ENCODE data around the gene PNPLA1. TPM values are rescaled to one million over a fixed set of nuclear protein-coding genes. Genes with fewer than 3 reads are reported as not detected.

PNPLA1 gene
- total RNA-seq, 1 donor = under 0.01 TPM

DNA sequence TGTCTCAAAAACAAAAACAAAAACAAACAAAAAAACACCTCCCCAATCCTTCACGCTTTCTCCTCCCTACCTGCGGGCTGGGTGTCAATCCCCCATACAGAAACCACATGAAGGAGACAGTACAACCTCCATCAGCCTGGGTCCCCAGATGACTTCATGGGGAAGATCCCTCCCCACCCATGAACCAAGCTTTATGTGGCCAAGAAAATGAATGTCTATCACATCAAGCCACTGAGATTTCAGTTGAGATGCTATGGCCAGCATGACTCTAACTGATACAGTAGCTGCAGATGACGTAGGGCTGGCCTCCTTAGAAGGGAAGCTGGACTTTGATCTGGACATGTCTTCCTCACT, 88.0 kb downstream of the PNPLA1 start:
- no peak overlapping the region for H2AFZ ChIP-seq (ENCODE audit: low read length)
- H4K20me1 ChIP-seq (ENCODE audit: insufficient read depth, low read length) = no peaks in the 10 kb centered on the region
- H3K4me2 ChIP-seq (ENCODE audit: insufficient read depth, low read length) = peak overlapping the region; percentile 19
- no peaks in the 10 kb centered on the region for H3K36me3 ChIP-seq (ENCODE audit: insufficient read depth, low read length)
- no peaks in the 10 kb centered on the region for H3K79me2 ChIP-seq (ENCODE audit: insufficient read depth, low read length)
- no peak overlapping the region for H3K4me3 ChIP-seq (ENCODE audit: insufficient read depth, low read length)
- H3K27ac ChIP-seq (ENCODE audit: low read depth, low read length) = peak overlapping the region; percentile 70
- DNase-seq (ENCODE audit: insufficient read length, low spot score, missing footprints) = peak; percentile 48
- no peaks in the 10 kb centered on the region for H3K27me3 ChIP-seq (ENCODE audit: insufficient read depth, low read length)
- H3K4me1 ChIP-seq (ENCODE audit: insufficient read depth, low read length) = peaks cover 37% of the 10 kb centered on the region
- TF ChIP-seq, protein P1, sequence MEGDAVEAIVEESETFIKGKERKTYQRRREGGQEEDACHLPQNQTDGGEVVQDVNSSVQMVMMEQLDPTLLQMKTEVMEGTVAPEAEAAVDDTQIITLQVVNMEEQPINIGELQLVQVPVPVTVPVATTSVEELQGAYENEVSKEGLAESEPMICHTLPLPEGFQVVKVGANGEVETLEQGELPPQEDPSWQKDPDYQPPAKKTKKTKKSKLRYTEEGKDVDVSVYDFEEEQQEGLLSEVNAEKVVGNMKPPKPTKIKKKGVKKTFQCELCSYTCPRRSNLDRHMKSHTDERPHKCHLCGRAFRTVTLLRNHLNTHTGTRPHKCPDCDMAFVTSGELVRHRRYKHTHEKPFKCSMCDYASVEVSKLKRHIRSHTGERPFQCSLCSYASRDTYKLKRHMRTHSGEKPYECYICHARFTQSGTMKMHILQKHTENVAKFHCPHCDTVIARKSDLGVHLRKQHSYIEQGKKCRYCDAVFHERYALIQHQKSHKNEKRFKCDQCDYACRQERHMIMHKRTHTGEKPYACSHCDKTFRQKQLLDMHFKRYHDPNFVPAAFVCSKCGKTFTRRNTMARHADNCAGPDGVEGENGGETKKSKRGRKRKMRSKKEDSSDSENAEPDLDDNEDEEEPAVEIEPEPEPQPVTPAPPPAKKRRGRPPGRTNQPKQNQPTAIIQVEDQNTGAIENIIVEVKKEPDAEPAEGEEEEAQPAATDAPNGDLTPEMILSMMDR (IDR thresholded peaks at IDR 0.05; ENCODE audit: extremely low read depth, low read depth, low read length) = no peak
- H3K9me3 ChIP-seq (ENCODE audit: low read depth, low read length) = no peaks in the 10 kb centered on the region

Other genes starting within 250 kb of the PNPLA1 start
- gene SLC26A8, start 245.4 kb upstream of the PNPLA1 start, total RNA-seq = under 0.01 TPM in 1 of 2 replicates, not detected in the other
- gene MAPK14, start 242.3 kb upstream of the PNPLA1 start, total RNA-seq = 86.0 and 90.5 TPM in 2 replicates
- gene MAPK13, start 139.5 kb upstream of the PNPLA1 start, total RNA-seq = 4.3 and 6.8 TPM in 2 replicates
- gene BRPF3, start 73.3 kb upstream of the PNPLA1 start, total RNA-seq = 17.7 and 18.8 TPM in 2 replicates
- not detected in 2 replicates for gene BNIP5, start 66.8 kb downstream of the PNPLA1 start, total RNA-seq
- 3.3 and 3.5 TPM in 2 replicates for gene ETV7, start 117.6 kb downstream of the PNPLA1 start, total RNA-seq
- gene PXT1, start 172.8 kb downstream of the PNPLA1 start, total RNA-seq = under 0.01 TPM in 1 of 2 replicates, not detected in the other
- gene KCTD20, start 172.9 kb downstream of the PNPLA1 start, total RNA-seq = 182 and 210 TPM in 2 replicates